Panc1 (cell line): ENCODE data around the gene ELMO1. TPM values are rescaled to one million over a fixed set of nuclear protein-coding genes. Genes with fewer than 3 reads are reported as not detected.

Source experiments
- ATAC-seq: fragments of 200-7000 bp; cut with Tn5 transposase; 2 replicates; pipeline ENCODE4 v1.9.1; 2020; ENCODE audit warnings: mild to moderate bottlenecking, moderate library complexity
- BruUV-seq: library from RNA; stranded (reverse); fragments of 400-500 nt; replicated peaks from 2 replicates; lab custom pipeline; 2021; lab: Mats Ljungman, UMichigan
- CTCF ChIA-PET: fragments of 300-600 bp; sonication (Branson Sonifier 250); formaldehyde crosslinking; loops from one replicate; lab custom pipeline; 2022; ENCODE audit warnings: antibody characterized with exemption; lab: Charles Lee
- POLR2A ChIA-PET: fragments of 300-600 bp; sonication (Branson Sonifier 250); formaldehyde crosslinking; loops from one replicate; lab custom pipeline; 2022; ENCODE audit warnings: antibody characterized with exemption; lab: Charles Lee
- DNase-seq: peaks from one replicate; pipeline ENCODE4 v3.0.0-alpha.2; 2010; ENCODE audit warnings: low read depth, low spot score
- H3K27ac ChIP-seq: 2 replicates; pipeline ENCODE4 v1.5.1; 2011; ENCODE audit warnings: mild to moderate bottlenecking, low read length, inconsistent platforms
- H3K27me3 ChIP-seq: fragments of 200-500 bp; sonication (Bioruptor generic); 2 replicates; pipeline ENCODE4 v1.6.0; 2014; ENCODE audit warnings: low read length, inconsistent platforms; ENCODE audit not compliant: control insufficient read depth, insufficient read depth
- H3K36me3 ChIP-seq: fragments of 200-500 bp; sonication (Bioruptor generic); 2 replicates; pipeline ENCODE4 v1.5.1; 2014; ENCODE audit warnings: inconsistent platforms, mild to moderate bottlenecking, low read length, moderate library complexity; ENCODE audit not compliant: control insufficient read depth, insufficient read depth
- H3K4me1 ChIP-seq: 2 replicates; pipeline ENCODE4 v1.5.1; 2011; ENCODE audit warnings: inconsistent platforms, mild to moderate bottlenecking, low read length, moderate library complexity; ENCODE audit not compliant: control insufficient read depth, insufficient read depth
- H3K4me3 ChIP-seq, 2 experiments: 2 replicates each; pipeline ENCODE4 v1.5.1; 2011 to 2012; ENCODE audit warnings: low read depth in 2 of 2, low read length in 2 of 2, mild to moderate bottlenecking in 2 of 2, inconsistent platforms in 1 of 2, moderate library complexity in 1 of 2
- H3K9me3 ChIP-seq: fragments of 200-500 bp; sonication (Bioruptor generic); 2 replicates; pipeline ENCODE4 v1.5.1; 2014; ENCODE audit warnings: low read depth, mild to moderate bottlenecking, inconsistent platforms, low read length, moderate library complexity; ENCODE audit not compliant: control insufficient read depth, insufficient read depth
- CTCF ChIP-seq: fragments of 450-650 bp; IDR thresholded peaks from 2 replicates; pipeline ENCODE4 v1.5.1; 2017; ENCODE audit warnings: mild to moderate bottlenecking
- POLR2AphosphoS5 ChIP-seq: IDR thresholded peaks from 2 replicates; pipeline ENCODE4 v1.6.1; 2012; ENCODE audit warnings: mild to moderate bottlenecking, low read depth, low read length, moderate library complexity
- REST ChIP-seq, 2 experiments: IDR thresholded peaks; 2 replicates each; pipeline ENCODE4 v1.6.1; 2011 to 2012; ENCODE audit warnings: low read depth in 2 of 2, control low read depth in 1 of 2, low read length in 1 of 2, mild to moderate bottlenecking in 1 of 2, moderate library complexity in 1 of 2; ENCODE audit not compliant: insufficient read depth in 1 of 2
- SIN3A ChIP-seq: IDR thresholded peaks from 2 replicates; pipeline ENCODE4 v1.6.1; 2012; ENCODE audit warnings: low read depth, mild to moderate bottlenecking, low read length, moderate library complexity, borderline replicate concordance; ENCODE audit not compliant: insufficient read depth
- TCF7L2 ChIP-seq: IDR thresholded peaks from 2 replicates; pipeline ENCODE4 v1.6.1; 2011; ENCODE audit warnings: mild to moderate bottlenecking, low read depth, low read length, inconsistent platforms
- in situ Hi-C: cut with HindIII; loops from 2 replicates; pipeline ENCODE4 v1.10.0; 2016; ENCODE audit warnings: low sequenced_read_pairs, low pct_unique_long_range_greater_than_20kb
- intact Hi-C: fragments of 100-400 bp; cut with micrococcal nuclease; formaldehyde crosslinking; loops from one replicate; pipeline ENCODE4 v1.10.0; 2022; ENCODE audit not compliant: unreplicated experiment
- total RNA-seq: library from RNA; stranded (reverse); gene quantifications from one replicate; pipeline ENCODE4 v1.2.1, GENCODE V29; 2021; ENCODE audit not compliant: unreplicated experiment

ELMO1 gene
- total RNA-seq, 1 experiment from 2014 or later = 0.80 TPM

- Histone ChIP-seq H3K9me3 (peaks cover 20% of the 10 kb centered on the region; the same call in 1 of the 2 replicates), H3K27me3 (no peaks in the 10 kb centered on the region), H3K36me3 (no peaks in the 10 kb centered on the region), H3K4me1 (no peaks in the 10 kb centered on the region), H3K4me3 (no peak overlapping the region), H3K27ac (no peak overlapping the region)
- ChIA-PET CTCF (no interaction called here), POLR2A (no interaction called here)
- no peak for TF ChIP-seq POLR2AphosphoS5
- no peak for TF ChIP-seq REST (IDR thresholded peaks at IDR 0.05; ENCODE audit: insufficient read depth in 1 of 2, low read depth in 2 of 2, low read length in 1 of 2)
- no peak for TF ChIP-seq TCF7L2
- no peak for TF ChIP-seq SIN3A
- DNase-seq = no peak
- in situ Hi-C loops (no loop called here), intact Hi-C loops (no loop called here)
- ATAC-seq = no peak
- BruUV-seq = no TSS peak
These were observed 523.0 kb downstream of the ELMO1 start for GRCh38 chr7:36925691-36926090.

- TF ChIP-seq SIN3A (no peak), POLR2AphosphoS5 (no peak), REST (IDR thresholded peaks at IDR 0.05; ENCODE audit: insufficient read depth in 1 of 2, low read depth in 2 of 2, low read length in 1 of 2) (no peak), TCF7L2 (no peak), CTCF (no peak)
These were observed 523.5 kb downstream of the ELMO1 start for GRCh38 chr7:36925207-36925606.

More at GRCh38 chr7:36925207-36925606, 523.5 kb downstream of the ELMO1 start:
- no peak overlapping the region for H3K4me3 ChIP-seq
- BruUV-seq = no TSS peak
- no peaks in the 10 kb centered on the region for H3K36me3 ChIP-seq
- peaks cover 23% of the 10 kb centered on the region; the same call in 1 of the 2 replicates for H3K9me3 ChIP-seq
- no peaks in the 10 kb centered on the region for H3K4me1 ChIP-seq
- in situ Hi-C loops (no loop called here), intact Hi-C loops (no loop called here)
- CTCF ChIA-PET = no interaction called here
- no peak for DNase-seq
- H3K27me3 ChIP-seq = no peaks in the 10 kb centered on the region
- ATAC-seq = no peak
- H3K27ac ChIP-seq = no peak overlapping the region
- POLR2A ChIA-PET = no interaction called here
